Liver (tissue), 9 donors: ENCODE data around the gene ATP7B. TPM values are rescaled to one million over a fixed set of nuclear protein-coding genes. Genes with fewer than 3 reads are reported as not detected.
"Not testable (repeated sequence)": the region's sequence is repeated elsewhere in the genome, so short reads cannot be mapped to it uniquely, and the experiment has no call there.

Source experiments
- DNase-seq: peaks from one replicate; pipeline ENCODE4 v3.0.0-alpha.2; 2017; ENCODE audit warnings: low spot score
- H3K27ac ChIP-seq, 2 donors: one replicate each; pipeline ENCODE4 v1.7.0; 2013; ENCODE audit warnings: inconsistent platforms in 2 of 2, low read length in 2 of 2, control low read depth in 1 of 2, low read depth in 1 of 2, mild to moderate bottlenecking in 1 of 2
- H3K27me3 ChIP-seq, 4 donors: one replicate each; pipeline versions ENCODE4 v1.6.1 to v1.7.0; 2013; ENCODE audit warnings: low read length in 3 of 4, inconsistent platforms in 1 of 4, mild to moderate bottlenecking in 1 of 4, moderate library complexity in 1 of 4; ENCODE audit not compliant: control insufficient read depth in 4 of 4, insufficient read depth in 4 of 4
- H3K36me3 ChIP-seq, 4 donors: one replicate each; pipeline versions ENCODE4 v1.6.1 to v1.7.0; 2013; ENCODE audit warnings: low read length in 3 of 4, mild to moderate bottlenecking in 3 of 4, low read depth in 1 of 4, moderate library complexity in 1 of 4; ENCODE audit not compliant: control insufficient read depth in 4 of 4, insufficient read depth in 3 of 4
- H3K4me1 ChIP-seq, 4 donors: one replicate each; pipeline versions ENCODE4 v1.6.1 to v1.7.0; 2013; ENCODE audit warnings: low read length in 3 of 4, mild to moderate bottlenecking in 3 of 4, moderate library complexity in 1 of 4; ENCODE audit not compliant: control insufficient read depth in 4 of 4, insufficient read depth in 4 of 4
- H3K4me3 ChIP-seq, 3 donors: one replicate each; pipeline versions ENCODE4 v1.6.1 to v1.7.0; 2013; ENCODE audit warnings: low read length in 3 of 3, control low read depth in 1 of 3, low read depth in 1 of 3, mild to moderate bottlenecking in 1 of 3
- H3K9ac ChIP-seq, 2 donors: one replicate each; pipeline ENCODE4 v1.7.0; 2013; ENCODE audit warnings: low read length in 2 of 2, mild to moderate bottlenecking in 2 of 2, moderate library complexity in 2 of 2, control low read depth in 1 of 2, low read depth in 1 of 2
- H3K9me3 ChIP-seq, 4 donors: one replicate each; pipeline versions ENCODE4 v1.6.1 to v1.7.0; 2013; ENCODE audit warnings: low read length in 3 of 4; ENCODE audit not compliant: control insufficient read depth in 4 of 4
- EGR1 ChIP-seq, 2 donors: IDR thresholded peaks; 2 replicates each; pipeline ENCODE4 v1.6.1; 2016 to 2018; ENCODE audit warnings: antibody characterized with exemption in 2 of 2, low read depth in 2 of 2
- FOXA1 ChIP-seq: IDR thresholded peaks from 2 replicates; pipeline ENCODE4 v1.6.1; 2016; ENCODE audit warnings: antibody characterized with exemption
- FOXA2 ChIP-seq: IDR thresholded peaks from 2 replicates; pipeline ENCODE4 v1.6.1; 2016; ENCODE audit warnings: antibody characterized with exemption
- GABPA ChIP-seq, 2 donors: IDR thresholded peaks in 1 of 2; conservative IDR thresholded peaks in 1 of 2; 2 replicates each; pipeline ENCODE4 v1.6.1; 2016; ENCODE audit warnings: antibody characterized with exemption in 2 of 2, mild to moderate bottlenecking in 1 of 2, moderate library complexity in 1 of 2
- HNF4A ChIP-seq, 2 donors: conservative IDR thresholded peaks; 2 replicates each; pipeline ENCODE4 v1.6.1; 2016; ENCODE audit warnings: antibody characterized with exemption in 2 of 2, mild to moderate bottlenecking in 2 of 2
- HNF4G ChIP-seq: IDR thresholded peaks from 2 replicates; pipeline ENCODE4 v1.6.1; 2016; ENCODE audit warnings: antibody characterized with exemption
- JUND ChIP-seq, 2 donors: IDR thresholded peaks; 2 replicates each; pipeline ENCODE4 v1.6.1; 2016; ENCODE audit warnings: antibody characterized with exemption in 2 of 2
- NR2F2 ChIP-seq: IDR thresholded peaks from 2 replicates; pipeline ENCODE4 v1.6.1; 2016; ENCODE audit warnings: antibody characterized with exemption
- RAD21 ChIP-seq, 2 donors: IDR thresholded peaks; 2 replicates each; pipeline ENCODE4 v1.6.1; 2016; ENCODE audit warnings: antibody characterized with exemption in 2 of 2, mild to moderate bottlenecking in 2 of 2
- RXRA ChIP-seq, 2 donors: IDR thresholded peaks; 2 replicates each; pipeline ENCODE4 v1.6.1; 2017 to 2018; ENCODE audit warnings: antibody characterized with exemption in 2 of 2, mild to moderate bottlenecking in 1 of 2
- SP1 ChIP-seq: IDR thresholded peaks from 2 replicates; pipeline ENCODE4 v1.6.1; 2018; ENCODE audit warnings: antibody characterized with exemption, mild to moderate bottlenecking
- WGBS: extraction: QIAGEN DNeasy Blood & Tissue Kit; methylation state at CpG from one replicate; pipeline ENCODE4 v1.1.7; 2013; 5-methylcytosine and 5-hydroxymethylcytosine counted together
- polyA plus RNA-seq, 2 donors: library from polyadenylated mRNA; stranded (reverse) in 1 of 2; unstranded in 1 of 2; fragments of 200-250 nt in 1 of 2; fragments of >200 nt in 1 of 2; fragmentation: Nextera tagmentation in 1 of 2; extraction: Ambion mirVana in 1 of 2; gene quantifications; one replicate each; pipeline versions ENCODE4 v1.2.1 to v1.2.3, GENCODE V29; 2013 to 2015
- total RNA-seq, 2 donors: library from RNA; depleted of rRNA; stranded (reverse); fragments of >200 nt; gene quantifications; one replicate each; pipeline ENCODE4 v1.2.3, GENCODE V29; 2014
- TF ChIP-seq, protein P1 (sequence below): IDR thresholded peaks from 2 replicates; pipeline ENCODE4 v1.6.1; 2016; ENCODE audit warnings: antibody characterized with exemption
- TF ChIP-seq, protein P2 (sequence below): fragments of 150-350 bp; IDR thresholded peaks from 2 replicates; pipeline ENCODE4 v1.5.1; 2017; ENCODE audit warnings: improper control_type of control experiment, low read depth, low read length; ENCODE audit not compliant: missing input control
- TF ChIP-seq, protein P3 (sequence below): IDR thresholded peaks from 2 replicates; pipeline ENCODE4 v1.6.1; 2016; ENCODE audit warnings: antibody characterized with exemption
- TF ChIP-seq, protein P4 (sequence below): IDR thresholded peaks from 2 replicates; pipeline ENCODE4 v1.6.1; 2016; ENCODE audit warnings: antibody characterized with exemption, mild to moderate bottlenecking
- TF ChIP-seq, protein P5 (sequence below): IDR thresholded peaks from 2 replicates; pipeline ENCODE4 v1.6.1; 2016; ENCODE audit warnings: antibody characterized with exemption
- donor health status: healthy.
- donor health status: healthy.
- donor health status: healthy.
- donor health status: healthy.
- donor health status: healthy.

The ATP7B gene
- total and polyA plus RNA-seq, 4 donors = 8.0 to 37.7 (median 22.1) TPM

DNA sequence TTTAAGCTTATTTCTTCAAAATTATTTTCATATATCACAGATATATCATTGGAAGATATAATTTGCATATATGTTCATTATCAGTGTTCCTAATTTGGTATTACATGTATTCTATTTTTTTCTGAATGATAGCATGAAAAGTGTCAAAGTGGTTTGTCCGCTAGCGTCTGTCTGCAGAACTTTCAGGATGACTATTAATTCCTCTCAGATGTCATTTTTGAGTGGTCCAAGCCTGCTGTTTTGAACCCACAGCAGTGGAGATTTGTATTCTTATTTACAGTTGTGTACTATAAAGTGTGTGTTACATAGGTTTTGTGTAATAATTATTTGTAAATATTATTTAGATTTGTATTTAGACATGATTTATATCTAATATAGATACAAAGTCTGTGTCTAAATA, 21.8 kb upstream of the ATP7B start:
- 87% methylated on average over 2 of the region's 2 CpGs for WGBS

DNA sequence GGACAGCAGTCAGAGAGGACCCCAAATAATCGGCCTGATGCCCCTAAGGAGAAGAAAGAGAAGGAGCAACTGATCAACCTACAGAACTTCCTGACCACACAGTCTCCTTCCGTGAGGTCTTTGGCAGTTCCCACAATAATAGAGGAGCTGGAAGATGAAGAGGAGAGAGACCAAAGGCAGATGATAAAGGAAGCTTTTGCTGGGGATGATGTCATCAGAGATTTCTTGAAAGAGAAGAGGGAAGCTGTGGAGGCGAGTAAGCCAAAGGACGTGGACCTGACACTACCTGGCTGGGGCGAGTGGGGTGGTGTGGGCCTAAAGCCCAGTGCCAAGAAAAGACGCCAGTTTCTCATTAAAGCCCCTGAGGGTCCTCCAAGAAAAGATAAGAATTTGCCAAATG, 19.2 kb upstream of the ATP7B start:
- not testable (repeated sequence) for H3K36me3 ChIP-seq, H3K9me3 ChIP-seq, DNase-seq, H3K9ac ChIP-seq, H3K27ac ChIP-seq, H3K27me3 ChIP-seq, H3K4me3 ChIP-seq
- 98% methylated on average over 6 of the region's 6 CpGs for WGBS
- H3K4me1 ChIP-seq = peaks cover 3 to 17% (median 15%) of the 10 kb centered on the region in 4 donors

More for the DNA sequence above, 21.8 kb upstream of the ATP7B start:
- no peak for DNase-seq
- peaks cover 0 to 7% (median 1%) of the 10 kb centered on the region in 4 donors for H3K36me3 ChIP-seq
- no peak overlapping the region for H3K4me3 ChIP-seq
- no peaks in the 10 kb centered on the region for H3K9me3 ChIP-seq
- TF ChIP-seq GABPA (IDR thresholded peaks at IDR 0.05 in 1 of 2, conservative IDR thresholded peaks at IDR 0.05 in 1 of 2) (no peak), JUND (IDR thresholded peaks at IDR 0.05) (no peak)
- H3K9ac ChIP-seq = no peak overlapping the region
- H3K27ac ChIP-seq = no peak overlapping the region
- peaks cover 0 to 3% (median 0%) of the 10 kb centered on the region in 4 donors for H3K4me1 ChIP-seq
- H3K27me3 ChIP-seq = no peaks in the 10 kb centered on the region

DNA sequence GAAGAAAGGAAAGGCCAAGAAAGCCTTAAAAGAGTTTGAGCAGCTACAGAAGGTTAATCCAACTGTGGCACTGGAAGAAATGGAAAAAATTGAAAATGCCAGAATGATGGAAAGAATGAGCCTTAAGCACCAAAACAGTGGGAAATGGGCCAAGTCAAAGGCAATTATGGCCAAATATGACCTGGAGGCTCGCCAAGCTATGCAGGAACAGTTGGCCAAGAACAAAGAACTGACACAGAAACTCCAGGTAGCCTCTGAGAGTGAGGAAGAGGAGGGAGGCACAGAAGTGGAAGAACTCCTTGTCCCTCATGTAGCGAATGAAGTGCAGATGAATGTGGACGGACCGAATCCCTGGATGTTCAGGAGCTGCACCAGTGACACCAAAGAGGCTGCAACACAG, 18.3 kb upstream of the ATP7B start:
- Histone ChIP-seq H3K27me3 (no peaks in the 10 kb centered on the region), H3K4me1 (peaks cover 6 to 23% (median 22%) of the 10 kb centered on the region in 4 donors), H3K4me3 (no peak overlapping the region), H3K27ac (no peak overlapping the region), H3K9me3 (no peaks in the 10 kb centered on the region), H3K36me3 (peaks cover 0 to 7% (median 1%) of the 10 kb centered on the region in 4 donors), H3K9ac (no peak overlapping the region)
- TF ChIP-seq, protein P1, sequence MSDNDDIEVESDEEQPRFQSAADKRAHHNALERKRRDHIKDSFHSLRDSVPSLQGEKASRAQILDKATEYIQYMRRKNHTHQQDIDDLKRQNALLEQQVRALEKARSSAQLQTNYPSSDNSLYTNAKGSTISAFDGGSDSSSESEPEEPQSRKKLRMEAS = no peak
- no peak for TF ChIP-seq FOXA2
- no peak for TF ChIP-seq HNF4G
- no peak for TF ChIP-seq RAD21 (IDR thresholded peaks at IDR 0.05)
- TF ChIP-seq, protein P2, sequence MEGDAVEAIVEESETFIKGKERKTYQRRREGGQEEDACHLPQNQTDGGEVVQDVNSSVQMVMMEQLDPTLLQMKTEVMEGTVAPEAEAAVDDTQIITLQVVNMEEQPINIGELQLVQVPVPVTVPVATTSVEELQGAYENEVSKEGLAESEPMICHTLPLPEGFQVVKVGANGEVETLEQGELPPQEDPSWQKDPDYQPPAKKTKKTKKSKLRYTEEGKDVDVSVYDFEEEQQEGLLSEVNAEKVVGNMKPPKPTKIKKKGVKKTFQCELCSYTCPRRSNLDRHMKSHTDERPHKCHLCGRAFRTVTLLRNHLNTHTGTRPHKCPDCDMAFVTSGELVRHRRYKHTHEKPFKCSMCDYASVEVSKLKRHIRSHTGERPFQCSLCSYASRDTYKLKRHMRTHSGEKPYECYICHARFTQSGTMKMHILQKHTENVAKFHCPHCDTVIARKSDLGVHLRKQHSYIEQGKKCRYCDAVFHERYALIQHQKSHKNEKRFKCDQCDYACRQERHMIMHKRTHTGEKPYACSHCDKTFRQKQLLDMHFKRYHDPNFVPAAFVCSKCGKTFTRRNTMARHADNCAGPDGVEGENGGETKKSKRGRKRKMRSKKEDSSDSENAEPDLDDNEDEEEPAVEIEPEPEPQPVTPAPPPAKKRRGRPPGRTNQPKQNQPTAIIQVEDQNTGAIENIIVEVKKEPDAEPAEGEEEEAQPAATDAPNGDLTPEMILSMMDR = no peak
- no peak for TF ChIP-seq HNF4A (conservative IDR thresholded peaks at IDR 0.05)
- no peak for TF ChIP-seq JUND (IDR thresholded peaks at IDR 0.05)
- TF ChIP-seq, protein P3, sequence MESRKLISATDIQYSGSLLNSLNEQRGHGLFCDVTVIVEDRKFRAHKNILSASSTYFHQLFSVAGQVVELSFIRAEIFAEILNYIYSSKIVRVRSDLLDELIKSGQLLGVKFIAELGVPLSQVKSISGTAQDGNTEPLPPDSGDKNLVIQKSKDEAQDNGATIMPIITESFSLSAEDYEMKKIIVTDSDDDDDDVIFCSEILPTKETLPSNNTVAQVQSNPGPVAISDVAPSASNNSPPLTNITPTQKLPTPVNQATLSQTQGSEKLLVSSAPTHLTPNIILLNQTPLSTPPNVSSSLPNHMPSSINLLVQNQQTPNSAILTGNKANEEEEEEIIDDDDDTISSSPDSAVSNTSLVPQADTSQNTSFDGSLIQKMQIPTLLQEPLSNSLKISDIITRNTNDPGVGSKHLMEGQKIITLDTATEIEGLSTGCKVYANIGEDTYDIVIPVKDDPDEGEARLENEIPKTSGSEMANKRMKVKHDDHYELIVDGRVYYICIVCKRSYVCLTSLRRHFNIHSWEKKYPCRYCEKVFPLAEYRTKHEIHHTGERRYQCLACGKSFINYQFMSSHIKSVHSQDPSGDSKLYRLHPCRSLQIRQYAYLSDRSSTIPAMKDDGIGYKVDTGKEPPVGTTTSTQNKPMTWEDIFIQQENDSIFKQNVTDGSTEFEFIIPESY = no peak
- TF ChIP-seq NR2F2 = no peak
- no peak for TF ChIP-seq EGR1 (IDR thresholded peaks at IDR 0.05; ENCODE audit: low read depth in 2 of 2)
- TF ChIP-seq, protein P4, sequence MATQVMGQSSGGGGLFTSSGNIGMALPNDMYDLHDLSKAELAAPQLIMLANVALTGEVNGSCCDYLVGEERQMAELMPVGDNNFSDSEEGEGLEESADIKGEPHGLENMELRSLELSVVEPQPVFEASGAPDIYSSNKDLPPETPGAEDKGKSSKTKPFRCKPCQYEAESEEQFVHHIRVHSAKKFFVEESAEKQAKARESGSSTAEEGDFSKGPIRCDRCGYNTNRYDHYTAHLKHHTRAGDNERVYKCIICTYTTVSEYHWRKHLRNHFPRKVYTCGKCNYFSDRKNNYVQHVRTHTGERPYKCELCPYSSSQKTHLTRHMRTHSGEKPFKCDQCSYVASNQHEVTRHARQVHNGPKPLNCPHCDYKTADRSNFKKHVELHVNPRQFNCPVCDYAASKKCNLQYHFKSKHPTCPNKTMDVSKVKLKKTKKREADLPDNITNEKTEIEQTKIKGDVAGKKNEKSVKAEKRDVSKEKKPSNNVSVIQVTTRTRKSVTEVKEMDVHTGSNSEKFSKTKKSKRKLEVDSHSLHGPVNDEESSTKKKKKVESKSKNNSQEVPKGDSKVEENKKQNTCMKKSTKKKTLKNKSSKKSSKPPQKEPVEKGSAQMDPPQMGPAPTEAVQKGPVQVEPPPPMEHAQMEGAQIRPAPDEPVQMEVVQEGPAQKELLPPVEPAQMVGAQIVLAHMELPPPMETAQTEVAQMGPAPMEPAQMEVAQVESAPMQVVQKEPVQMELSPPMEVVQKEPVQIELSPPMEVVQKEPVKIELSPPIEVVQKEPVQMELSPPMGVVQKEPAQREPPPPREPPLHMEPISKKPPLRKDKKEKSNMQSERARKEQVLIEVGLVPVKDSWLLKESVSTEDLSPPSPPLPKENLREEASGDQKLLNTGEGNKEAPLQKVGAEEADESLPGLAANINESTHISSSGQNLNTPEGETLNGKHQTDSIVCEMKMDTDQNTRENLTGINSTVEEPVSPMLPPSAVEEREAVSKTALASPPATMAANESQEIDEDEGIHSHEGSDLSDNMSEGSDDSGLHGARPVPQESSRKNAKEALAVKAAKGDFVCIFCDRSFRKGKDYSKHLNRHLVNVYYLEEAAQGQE = no peak
- no peak for TF ChIP-seq RXRA (IDR thresholded peaks at IDR 0.05)
- TF ChIP-seq SP1 = no peak
- TF ChIP-seq, protein P5, sequence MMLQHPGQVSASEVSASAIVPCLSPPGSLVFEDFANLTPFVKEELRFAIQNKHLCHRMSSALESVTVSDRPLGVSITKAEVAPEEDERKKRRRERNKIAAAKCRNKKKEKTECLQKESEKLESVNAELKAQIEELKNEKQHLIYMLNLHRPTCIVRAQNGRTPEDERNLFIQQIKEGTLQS = no peak
- TF ChIP-seq FOXA1 = no peak
- 97% methylated on average over 4 of the region's 4 CpGs for WGBS
- no peak for DNase-seq
